Natural killer cell (primary cell): ENCODE results near the gene MAMDC4. TPM values are rescaled to one million over a fixed set of nuclear protein-coding genes. Genes with fewer than 3 reads are reported as not detected.
"Not testable (repeated sequence)": the region's sequence is repeated elsewhere in the genome, so short reads cannot be mapped to it uniquely, and the experiment has no call there.

ENCODE experiments used
- ATAC-seq, 3 donors: fragments of 150-1000 bp in 2 of 3; fragments of 200-7000 bp in 1 of 3; cut with Tn5 transposase; 1 replicate in 1 of 3; 2 replicates in 2 of 3; pipeline ENCODE4 v1.10.0; 2021; ENCODE audit warnings: mild to moderate bottlenecking in 2 of 3, moderate library complexity in 2 of 3
- DNase-seq, 2 donors: peaks; one replicate each; pipeline versions ENCODE4 v3.0.0 to v3.0.0-alpha.2; 2013 to 2021; ENCODE audit warnings: mixed read lengths in 1 of 2
- H3K27ac ChIP-seq: one replicate; pipeline ENCODE4 v1.5.1; 2013; ENCODE audit warnings: mild to moderate bottlenecking, low read length
- H3K27me3 ChIP-seq: one replicate; pipeline ENCODE4 v1.6.1; 2013; ENCODE audit warnings: low read length; ENCODE audit not compliant: control insufficient read depth, insufficient read depth
- H3K36me3 ChIP-seq: one replicate; pipeline ENCODE4 v1.6.1; 2013; ENCODE audit warnings: low read length; ENCODE audit not compliant: control insufficient read depth, insufficient read depth
- H3K4me1 ChIP-seq: one replicate; pipeline ENCODE4 v1.6.1; 2013; ENCODE audit warnings: low read length; ENCODE audit not compliant: control insufficient read depth, insufficient read depth
- H3K4me3 ChIP-seq: one replicate; pipeline ENCODE4 v1.5.1; 2013; ENCODE audit warnings: low read length
- H3K9me3 ChIP-seq: one replicate; pipeline ENCODE4 v1.6.1; 2013; ENCODE audit warnings: low read length; ENCODE audit not compliant: control insufficient read depth, insufficient read depth
- H3K27ac Mint-ChIP-seq, 2 donors: one replicate each; pipeline ENCODE4 v1.8.0; 2022; ENCODE audit warnings: mild to moderate bottlenecking in 2 of 2, mixed read lengths in 2 of 2, moderate library complexity in 1 of 2
- H3K27me3 Mint-ChIP-seq, 2 donors: one replicate each; pipeline ENCODE4 v1.8.0; 2022; ENCODE audit warnings: low read depth in 2 of 2, mixed read lengths in 2 of 2
- H3K36me3 Mint-ChIP-seq: one replicate; pipeline ENCODE4 v1.8.0; 2022; ENCODE audit warnings: mixed read lengths
- H3K4me1 Mint-ChIP-seq, 2 donors: one replicate each; pipeline ENCODE4 v1.8.0; 2022; ENCODE audit warnings: mixed read lengths in 2 of 2
- H3K4me3 Mint-ChIP-seq: one replicate; pipeline ENCODE4 v1.8.0; 2022; ENCODE audit warnings: mild to moderate bottlenecking, moderate library complexity, mixed read lengths
- H3K9me3 Mint-ChIP-seq, 2 donors: one replicate each; pipeline ENCODE4 v1.8.0; 2022; ENCODE audit warnings: mixed read lengths in 2 of 2
- CTCF ChIP-seq: fragments of 200-600 bp; IDR thresholded peaks from one replicate; pipeline ENCODE4 v1.8.0; 2022; ENCODE audit warnings: antibody characterized with exemption
- WGBS: methylation state at CpG from one replicate; pipeline ENCODE4 v1.1.7; 2013; ENCODE audit warnings: missing lambda C conversion rate; ENCODE audit not compliant: insufficient coverage; 5-methylcytosine and 5-hydroxymethylcytosine counted together
- intact Hi-C: fragments of 100-400 bp; cut with micrococcal nuclease; formaldehyde crosslinking; loops from one replicate; pipeline ENCODE4 v1.14.2; 2022
- total RNA-seq, 4 donors: library from RNA; stranded (reverse); fragments of 120-200 nt in 1 of 4; gene quantifications; one replicate each; pipeline versions ENCODE4 v1.2.3 to v1.2.4, GENCODE V29; 2013 to 2022

Gene MAMDC4
- total RNA-seq, 3 donors from 2014 or later (not counting 1 experiment from before 2014, with no cell fraction given): 4.6 to 6.5 (median 5.8) TPM

GRCh38 chr9:136840877-136841645 lies 11.1 kb upstream of the MAMDC4 start:
- no peak overlapping the region for H3K4me3 Mint-ChIP-seq
- H3K27ac ChIP-seq: no peak overlapping the region

GRCh38 chr9:136841646-136842379 lies 10.3 kb upstream of the MAMDC4 start:
- peaks cover 14% of the 10 kb centered on the region for H3K36me3 ChIP-seq
- ATAC-seq: not testable (repeated sequence)

More at GRCh38 chr9:136840877-136841645, 11.1 kb upstream of the MAMDC4 start:
- no peak overlapping the region for H3K4me3 ChIP-seq
- WGBS: 89% methylated on average over 27 of the region's 28 CpGs
- no peak for TF ChIP-seq CTCF
- peaks cover 3% of the 10 kb centered on the region for H3K27me3 ChIP-seq
- no peaks in the 10 kb centered on the region for H3K9me3 ChIP-seq
- Mint-ChIP-seq H3K27ac (no peak overlapping the region), H3K36me3 (no peaks in the 10 kb centered on the region), H3K9me3 (no peaks in the 10 kb centered on the region), H3K27me3 (no peaks in the 10 kb centered on the region), H3K4me1 (peaks cover 11 to 20% of the 10 kb centered on the region in 2 donors)
- ATAC-seq: no peak
- H3K36me3 ChIP-seq: peaks cover 14% of the 10 kb centered on the region
- H3K4me1 ChIP-seq: peaks cover 32% of the 10 kb centered on the region
- intact Hi-C loops: loop anchor here (5.0 to 10.0 kb wide), 3 partner anchors 34 to 306 kb away; partner anchors contain the start of gene RABL6
- no peak for DNase-seq

GRCh38 chr9:136842380-136842948 lies 9.7 kb upstream of the MAMDC4 start, which contains the start of gene AJM1:
Gene AJM1, plus strand, starts transcription at chr9:136842478. Its CDS starts 1,937 bp downstream, at chr9:136844415.
- Histone ChIP-seq H3K27ac (peak within 1 kb of the TSS; percentile 71), H3K4me1 (peaks cover 41% of the 10 kb centered on the region), H3K36me3 (peaks cover 14% of the 10 kb centered on the region), H3K4me3 (peak within 1 kb of the TSS; percentile 82)
- whole genome bisulfite sequencing: under 1% methylated on average over 17 of the region's 27 CpGs
- not testable (repeated sequence) for H3K9me3 Mint-ChIP-seq, H3K27me3 ChIP-seq, H3K36me3 Mint-ChIP-seq, H3K27me3 Mint-ChIP-seq, H3K9me3 ChIP-seq
- intact Hi-C loops: loop anchor here (2.0 to 10.0 kb wide), 5 partner anchors 35 to 308 kb away; partner anchors contain the start of gene RABL6
- ATAC-seq (peak; percentile 85 to 93 (median 85)), DNase-seq (peak; percentile 81 to 90)
- Mint-ChIP-seq H3K4me3 (peak within 1 kb of the TSS; percentile 95), H3K4me1 (peaks cover 11 to 29% of the 10 kb centered on the region in 2 donors), H3K27ac (peak within 1 kb of the TSS; percentile 84 to 93)
- peak; percentile 86 for TF ChIP-seq CTCF

More at GRCh38 chr9:136841646-136842379, 10.3 kb upstream of the MAMDC4 start:
- not testable (repeated sequence) for H3K27me3 ChIP-seq, H3K36me3 Mint-ChIP-seq, H3K9me3 Mint-ChIP-seq, DNase-seq, H3K27me3 Mint-ChIP-seq, H3K9me3 ChIP-seq, H3K27ac ChIP-seq
- Mint-ChIP-seq H3K27ac (peak overlapping the region; percentile 84 to 93), H3K4me1 (peaks cover 11 to 24% of the 10 kb centered on the region in 2 donors), H3K4me3 (peak overlapping the region; percentile 95)
- Histone ChIP-seq H3K4me1 (peaks cover 36% of the 10 kb centered on the region), H3K4me3 (peak overlapping the region; percentile 82)
- 65% methylated on average over 16 of the region's 16 CpGs for WGBS
- intact Hi-C loops: loop anchor here (2.0 to 10.0 kb wide), 5 partner anchors 35 to 307 kb away; partner anchors contain the start of gene RABL6

- ATAC-seq: peak in 2 of 3 donors; percentile 5 to 27
- intact Hi-C loops: loop anchor here (2.0 to 10.0 kb wide), 5 partner anchors 36 to 308 kb away; partner anchors contain the start of gene RABL6
- 12% methylated on average over 20 of the region's 21 CpGs for WGBS
- Histone ChIP-seq H3K36me3 (peaks cover 14% of the 10 kb centered on the region), H3K4me3 (peak overlapping the region; percentile 43), H3K27ac (peak overlapping the region; percentile 62), H3K4me1 (peaks cover 50% of the 10 kb centered on the region)
- Mint-ChIP-seq H3K27ac (peak overlapping the region; percentile 77 to 82), H3K4me1 (peaks cover 19 to 37% of the 10 kb centered on the region in 2 donors), H3K4me3 (peak overlapping the region; percentile 79)
- H3K27me3 Mint-ChIP-seq, H3K36me3 Mint-ChIP-seq, DNase-seq, H3K9me3 Mint-ChIP-seq, H3K9me3 ChIP-seq, H3K27me3 ChIP-seq: not testable (repeated sequence)
Measured at GRCh38 chr9:136843159-136843800, 8.9 kb upstream of the MAMDC4 start.
